ENCODE data around the gene AQP9.

Gene AQP9

DNA sequence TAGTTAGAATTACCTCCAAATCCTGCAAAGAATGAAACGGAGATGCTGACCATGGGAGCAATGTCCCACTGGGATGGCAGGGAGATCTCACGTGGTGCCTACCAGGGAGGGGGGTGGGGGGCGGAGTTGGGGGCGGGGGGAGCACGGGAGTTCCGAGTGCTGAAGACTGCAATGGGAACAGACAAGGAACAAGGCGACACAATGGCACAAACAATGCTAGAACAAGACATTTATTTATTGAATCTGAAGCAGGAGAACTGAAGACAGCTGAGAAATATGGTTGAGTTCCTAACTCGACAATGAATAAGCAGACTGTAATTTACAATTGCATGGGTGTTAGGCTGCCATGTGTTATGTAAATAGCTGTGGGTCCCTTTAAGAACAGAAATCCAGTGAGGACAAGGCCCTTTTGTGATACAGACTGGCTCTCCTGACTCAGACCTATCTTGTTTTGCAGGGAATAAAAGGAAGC is 91.2 kb downstream of the AQP9 start:
- Histone ChIP-seq H3F3A (ENCODE audit: insufficient read depth, low read length) (no peaks in the 10 kb centered on the region), H3K36me3 (ENCODE audit: insufficient read depth, low read length) (no peaks in the 10 kb centered on the region), H3K4me1 (ENCODE audit: insufficient read depth, low read length, severe bottlenecking) (peaks cover 4% of the 10 kb centered on the region), H2AFZ (ENCODE audit: low read length) (no peak overlapping the region), H3K27me3 (ENCODE audit: insufficient read depth, low read length) (no peaks in the 10 kb centered on the region), H3K79me2 (ENCODE audit: insufficient read depth, low read length) (no peaks in the 10 kb centered on the region), H3K27ac (ENCODE audit: low read depth, low read length, poor library complexity, severe bottlenecking) (no peak overlapping the region), H4K20me1 (ENCODE audit: insufficient read depth, low read length) (no peaks in the 10 kb centered on the region), H3K9ac (ENCODE audit: low read length) (no peak overlapping the region), H3K4me3 (ENCODE audit: low read depth, low read length, poor library complexity, severe bottlenecking) (no peak overlapping the region), H3K9me2 (ENCODE audit: low read depth, low read length) (no peaks in the 10 kb centered on the region), H3K4me2 (ENCODE audit: low read length) (no peak overlapping the region), H3K9me3 (ENCODE audit: low read length) (no peaks in the 10 kb centered on the region)
- TF ChIP-seq, protein P1, sequence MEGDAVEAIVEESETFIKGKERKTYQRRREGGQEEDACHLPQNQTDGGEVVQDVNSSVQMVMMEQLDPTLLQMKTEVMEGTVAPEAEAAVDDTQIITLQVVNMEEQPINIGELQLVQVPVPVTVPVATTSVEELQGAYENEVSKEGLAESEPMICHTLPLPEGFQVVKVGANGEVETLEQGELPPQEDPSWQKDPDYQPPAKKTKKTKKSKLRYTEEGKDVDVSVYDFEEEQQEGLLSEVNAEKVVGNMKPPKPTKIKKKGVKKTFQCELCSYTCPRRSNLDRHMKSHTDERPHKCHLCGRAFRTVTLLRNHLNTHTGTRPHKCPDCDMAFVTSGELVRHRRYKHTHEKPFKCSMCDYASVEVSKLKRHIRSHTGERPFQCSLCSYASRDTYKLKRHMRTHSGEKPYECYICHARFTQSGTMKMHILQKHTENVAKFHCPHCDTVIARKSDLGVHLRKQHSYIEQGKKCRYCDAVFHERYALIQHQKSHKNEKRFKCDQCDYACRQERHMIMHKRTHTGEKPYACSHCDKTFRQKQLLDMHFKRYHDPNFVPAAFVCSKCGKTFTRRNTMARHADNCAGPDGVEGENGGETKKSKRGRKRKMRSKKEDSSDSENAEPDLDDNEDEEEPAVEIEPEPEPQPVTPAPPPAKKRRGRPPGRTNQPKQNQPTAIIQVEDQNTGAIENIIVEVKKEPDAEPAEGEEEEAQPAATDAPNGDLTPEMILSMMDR (IDR thresholded peaks at IDR 0.05; ENCODE audit: low read length) = no peak
- no peak for TF ChIP-seq EZH2 (IDR thresholded peaks at IDR 0.05; ENCODE audit: borderline replicate concordance, low read length)

DNA sequence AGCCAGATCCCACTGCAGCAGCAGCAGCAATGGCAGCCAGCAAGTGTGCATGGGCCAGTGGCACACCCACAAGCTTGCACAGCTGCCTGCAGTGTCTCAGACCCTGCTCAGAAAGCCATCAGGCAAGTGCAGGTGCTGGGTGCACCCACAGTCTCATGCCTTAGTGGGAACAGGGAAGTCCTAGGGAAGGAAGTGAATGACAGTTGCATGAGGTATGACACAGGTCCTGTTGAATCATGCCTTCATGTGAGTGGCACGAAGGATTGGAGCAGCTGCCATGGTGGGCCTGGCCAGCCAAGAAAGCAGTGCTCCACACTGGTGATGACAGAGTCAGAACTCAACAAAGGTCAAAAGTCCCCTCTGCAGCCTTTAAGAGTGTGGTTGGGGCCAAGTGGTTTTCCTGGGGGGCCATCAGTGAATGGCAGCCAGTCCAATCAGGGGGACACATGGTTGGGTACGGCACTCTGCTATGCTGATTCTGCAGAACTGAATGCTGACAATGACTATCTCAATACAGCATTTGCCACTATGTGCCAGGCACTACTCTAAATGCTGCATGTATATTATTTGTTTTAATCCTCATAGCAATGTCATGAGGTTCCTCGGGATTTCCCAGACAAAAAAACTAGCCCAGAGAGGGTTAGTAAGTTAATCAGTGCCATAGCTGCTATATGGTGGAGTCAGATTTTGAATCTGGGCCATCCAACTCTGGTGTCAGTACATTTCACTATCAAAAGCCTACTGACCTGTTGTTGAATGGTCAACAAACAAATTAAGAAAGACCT is 94.3 kb downstream of the AQP9 start:
- Histone ChIP-seq H3F3A (ENCODE audit: insufficient read depth, low read length) (no peaks in the 10 kb centered on the region), H3K79me2 (ENCODE audit: insufficient read depth, low read length) (no peaks in the 10 kb centered on the region), H3K4me2 (ENCODE audit: low read length) (no peak overlapping the region), H3K4me1 (ENCODE audit: insufficient read depth, low read length, severe bottlenecking) (peaks cover 4% of the 10 kb centered on the region), H3K9me3 (ENCODE audit: low read length) (no peaks in the 10 kb centered on the region), H3K36me3 (ENCODE audit: insufficient read depth, low read length) (no peaks in the 10 kb centered on the region; the same call in 1 of the 2 replicates), H3K4me3 (ENCODE audit: low read depth, low read length, poor library complexity, severe bottlenecking) (no peak overlapping the region), H2AFZ (ENCODE audit: low read length) (no peak overlapping the region), H3K27ac (ENCODE audit: low read depth, low read length, poor library complexity, severe bottlenecking) (no peak overlapping the region), H3K9ac (ENCODE audit: low read length) (no peak overlapping the region), H3K27me3 (ENCODE audit: insufficient read depth, low read length) (no peaks in the 10 kb centered on the region), H3K9me2 (ENCODE audit: low read depth, low read length) (no peaks in the 10 kb centered on the region), H4K20me1 (ENCODE audit: insufficient read depth, low read length) (no peaks in the 10 kb centered on the region)
- TF ChIP-seq EZH2 (IDR thresholded peaks at IDR 0.05; ENCODE audit: borderline replicate concordance, low read length) = no peak
- TF ChIP-seq, protein P1 (IDR thresholded peaks at IDR 0.05; ENCODE audit: low read length) = no peak

DNA sequence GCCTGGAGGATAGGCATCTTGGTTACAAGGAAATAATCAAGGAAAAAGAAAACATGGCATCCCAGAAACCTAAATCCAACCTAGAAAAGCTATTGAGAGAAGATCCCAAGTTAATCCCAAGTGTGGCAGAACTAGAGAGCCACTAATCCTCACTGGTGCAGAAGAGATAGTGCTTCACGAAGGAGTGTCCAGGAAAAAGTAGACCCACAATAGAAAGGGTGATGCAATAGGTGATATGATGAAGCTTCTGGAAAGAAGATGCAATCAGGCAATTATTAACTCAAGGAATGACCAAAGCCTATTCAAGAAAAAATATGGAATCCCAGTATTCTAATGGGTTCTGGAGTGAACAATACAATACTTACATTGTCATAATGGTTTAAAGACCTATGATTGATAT is 95.2 kb downstream of the AQP9 start:
- no peaks in the 10 kb centered on the region for H3K9me2 ChIP-seq (ENCODE audit: low read depth, low read length)
- peaks cover 4% of the 10 kb centered on the region for H3K4me1 ChIP-seq (ENCODE audit: insufficient read depth, low read length, severe bottlenecking)
- no peaks in the 10 kb centered on the region; the same call in 1 of the 2 replicates for H3K36me3 ChIP-seq (ENCODE audit: insufficient read depth, low read length)
- no peaks in the 10 kb centered on the region for H3K27me3 ChIP-seq (ENCODE audit: insufficient read depth, low read length)
- no peak overlapping the region for H3K4me2 ChIP-seq (ENCODE audit: low read length)
- no peaks in the 10 kb centered on the region for H3K9me3 ChIP-seq (ENCODE audit: low read length)
- no peaks in the 10 kb centered on the region for H3F3A ChIP-seq (ENCODE audit: insufficient read depth, low read length)
- TF ChIP-seq, protein P1 (IDR thresholded peaks at IDR 0.05; ENCODE audit: low read length) = no peak
- TF ChIP-seq EZH2 (IDR thresholded peaks at IDR 0.05; ENCODE audit: borderline replicate concordance, low read length) = no peak
- no peaks in the 10 kb centered on the region for H4K20me1 ChIP-seq (ENCODE audit: insufficient read depth, low read length)
- no peak overlapping the region for H3K4me3 ChIP-seq (ENCODE audit: low read depth, low read length, poor library complexity, severe bottlenecking)
- H3K79me2 ChIP-seq (ENCODE audit: insufficient read depth, low read length) = no peaks in the 10 kb centered on the region
- H2AFZ ChIP-seq (ENCODE audit: low read length) = no peak overlapping the region
- no peak overlapping the region for H3K9ac ChIP-seq (ENCODE audit: low read length)
- H3K27ac ChIP-seq (ENCODE audit: low read depth, low read length, poor library complexity, severe bottlenecking) = no peak overlapping the region

Data from OCI-LY1 (cell line).